Right kidney (tissue), 1 donor: ENCODE results near the gene DUSP22.

Source experiments
- DNase-seq: peaks from one replicate; pipeline ENCODE4 v3.0.0-alpha.2; 2016

DUSP22 gene

DNA sequence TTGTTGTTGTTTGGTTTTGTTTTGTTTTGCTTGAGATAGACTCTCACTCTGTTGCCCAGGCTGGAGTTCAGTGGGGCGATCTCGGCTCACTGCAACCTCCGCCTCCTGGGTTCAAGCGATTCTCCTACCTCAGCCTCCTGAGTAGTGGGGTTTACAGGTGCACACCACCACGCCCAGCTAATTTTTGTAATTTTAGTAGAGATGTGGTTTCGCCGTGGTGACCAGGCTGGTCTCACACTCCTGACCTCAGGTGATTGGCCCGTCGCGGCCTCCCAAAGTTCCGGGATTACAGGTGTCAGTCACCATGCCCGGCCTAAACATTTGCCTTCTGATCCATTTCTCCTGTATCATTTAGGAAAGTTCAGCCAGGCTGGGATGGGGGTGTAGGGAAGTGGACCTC, 17.7 kb downstream of the DUSP22 start:
- DNase-seq, result no peak

DNA sequence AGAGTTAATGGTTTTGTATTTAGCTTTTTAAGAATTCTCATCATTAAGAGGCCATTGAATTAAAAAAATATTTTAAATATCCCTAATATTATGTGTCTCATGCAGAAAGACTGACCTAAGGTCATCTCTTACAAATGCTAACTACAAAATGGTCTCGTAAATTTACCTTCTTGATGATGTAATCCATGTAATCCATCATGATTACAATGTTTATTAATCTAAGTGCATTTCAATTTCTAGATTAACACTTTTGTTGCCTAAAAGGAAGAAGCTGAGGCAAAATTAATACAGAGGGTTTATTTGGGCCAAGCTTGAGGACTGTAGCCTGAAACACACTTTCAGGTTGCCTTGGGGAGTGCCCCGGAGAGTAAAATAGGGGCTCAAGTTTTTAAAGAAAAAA, 18.4 kb downstream of the DUSP22 start:
- no peak for DNase-seq

DNA sequence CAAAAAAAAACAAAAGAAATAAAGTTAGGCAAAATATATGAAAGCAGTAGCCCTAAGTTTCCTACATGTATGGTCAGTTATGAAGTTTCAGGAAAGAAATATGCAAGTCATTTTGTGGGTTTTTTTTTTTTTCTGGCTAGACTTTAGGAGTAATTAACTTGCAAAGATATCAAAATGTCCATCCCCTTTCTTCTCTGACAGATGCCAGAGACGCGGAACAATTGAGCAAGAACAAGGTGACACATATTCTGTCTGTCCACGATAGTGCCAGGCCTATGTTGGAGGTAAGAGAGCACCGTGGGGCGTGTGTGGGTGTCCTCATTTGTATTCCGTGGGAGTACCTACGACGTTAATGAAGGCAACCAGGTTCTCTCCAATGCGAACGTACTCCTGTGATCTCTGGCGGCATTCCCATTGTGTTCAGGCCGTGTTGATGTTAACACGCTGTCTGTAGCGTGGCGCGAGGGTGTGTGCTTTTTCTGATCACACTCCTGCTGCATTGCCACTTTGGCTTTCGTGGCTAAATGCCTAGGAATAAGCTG, 19.5 kb downstream of the DUSP22 start:
- no peak for DNase-seq

DNA sequence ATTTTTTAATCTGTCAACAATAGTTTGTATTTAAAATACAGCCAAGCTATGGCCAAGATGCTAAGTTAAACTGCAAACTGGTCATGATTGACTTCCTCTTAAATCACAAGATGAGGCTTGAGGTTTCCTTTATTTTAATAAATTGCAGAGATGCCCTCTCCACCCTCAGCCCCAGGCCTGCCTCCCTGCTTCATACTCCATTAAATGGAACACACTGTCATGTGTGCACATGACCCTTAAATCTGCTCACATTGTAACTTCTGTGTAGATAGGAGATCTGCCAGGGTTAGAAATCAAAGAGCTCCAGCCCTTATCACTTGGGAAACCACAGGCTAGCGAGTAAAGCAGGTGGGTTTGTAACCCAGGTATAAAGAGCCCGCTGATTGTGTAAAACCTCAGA, 20.8 kb downstream of the DUSP22 start:
- no peak for DNase-seq

DNA sequence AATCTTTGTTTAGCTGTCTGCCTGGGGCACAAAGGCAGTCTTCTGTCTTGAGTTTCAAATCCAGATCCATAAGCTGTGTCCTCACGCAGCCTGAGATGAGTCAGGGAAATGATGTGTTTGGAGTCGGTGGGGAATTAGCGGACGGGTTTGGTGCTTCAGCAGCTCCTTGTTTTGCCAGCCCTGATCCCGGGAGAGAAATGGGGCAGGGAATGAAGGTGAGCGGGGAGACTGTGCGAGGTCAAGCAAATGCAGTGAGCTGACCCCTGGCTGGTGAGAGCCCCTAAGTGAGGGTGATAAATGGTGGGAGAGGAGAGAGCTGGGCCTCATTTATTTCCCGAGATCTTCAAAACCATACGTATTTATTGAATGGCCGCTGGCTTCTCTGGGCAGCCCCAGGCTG, 21.6 kb downstream of the DUSP22 start:
- no peak for DNase-seq

DNA sequence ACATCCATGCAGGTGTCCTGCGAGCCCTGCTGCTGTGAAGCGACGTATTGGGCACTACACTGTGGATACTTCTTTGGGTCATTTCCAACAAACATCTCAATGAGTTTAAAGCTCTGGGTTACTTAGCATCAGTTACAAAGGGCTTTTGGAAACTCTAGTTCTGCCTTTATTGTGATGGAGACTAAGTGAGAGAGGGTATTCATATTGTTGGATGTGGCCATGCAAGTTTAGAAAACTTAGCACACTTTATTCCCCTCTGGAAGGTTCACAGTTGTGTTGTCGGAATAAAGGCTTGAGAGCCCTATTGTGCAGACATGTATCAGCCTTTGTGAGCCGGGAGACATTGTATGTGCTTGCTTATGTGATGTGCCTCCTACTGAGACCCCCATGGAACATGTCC, 22.1 kb downstream of the DUSP22 start:
- DNase-seq, result no peak

DNA sequence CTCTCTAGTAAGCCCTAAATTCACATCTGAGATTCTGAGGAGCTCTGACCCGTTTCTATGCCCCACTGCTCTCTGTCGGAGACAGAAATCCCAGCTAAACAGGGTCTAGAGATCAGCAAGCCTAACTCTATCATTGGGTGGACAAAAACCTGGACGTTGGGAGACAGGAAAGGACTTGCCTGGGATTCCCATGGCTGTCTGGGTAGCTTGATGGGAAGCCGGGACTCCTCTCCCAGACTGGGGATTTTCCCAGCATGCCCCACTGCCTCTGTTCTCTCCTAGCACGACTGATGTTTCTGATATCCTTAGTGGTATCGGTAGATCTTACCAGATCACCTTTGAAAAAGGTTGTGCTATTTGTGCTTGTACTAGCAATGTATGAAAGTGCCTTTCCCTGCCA, 22.9 kb downstream of the DUSP22 start:
- no peak for DNase-seq

DNA sequence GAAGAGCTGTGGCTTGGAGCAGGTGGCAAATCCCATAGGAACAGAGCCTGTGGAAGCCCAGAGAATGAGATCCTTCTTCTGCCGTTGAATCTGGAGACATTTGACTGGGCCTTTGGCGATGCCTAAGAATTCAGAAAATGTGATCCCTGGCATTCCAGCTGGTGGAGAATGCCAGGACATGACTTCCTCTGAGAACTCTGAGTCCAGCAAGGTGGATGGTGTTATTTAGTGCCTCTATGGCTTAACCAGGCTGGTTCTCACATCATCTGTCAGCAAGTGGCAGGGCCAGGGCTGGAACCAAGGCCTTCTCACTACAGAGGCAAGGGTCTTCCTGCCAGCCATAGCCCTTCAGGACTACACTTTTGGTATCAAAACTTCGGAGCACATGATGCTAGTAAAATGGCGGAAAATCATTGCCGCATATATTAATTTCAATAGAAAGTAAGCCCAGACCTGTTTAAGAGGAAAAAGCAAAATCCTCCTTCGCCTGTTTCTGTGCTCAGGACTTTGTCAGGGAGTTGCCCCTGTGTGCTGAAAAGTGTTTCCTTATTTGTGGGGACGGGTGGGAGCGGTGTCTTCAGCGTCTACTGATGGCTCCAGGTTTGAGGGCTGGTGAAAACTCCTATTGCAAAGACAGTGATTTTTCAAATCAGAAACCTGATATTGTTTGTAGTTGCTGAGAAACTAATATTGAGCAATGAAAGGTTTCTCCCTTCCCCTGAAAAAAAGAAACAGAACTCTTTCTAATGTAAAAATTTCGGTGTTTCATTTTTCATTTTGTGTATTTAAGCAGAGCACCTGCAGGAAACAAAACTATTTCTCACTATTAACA, 23.9 kb downstream of the DUSP22 start:
- no peak for DNase-seq

DNA sequence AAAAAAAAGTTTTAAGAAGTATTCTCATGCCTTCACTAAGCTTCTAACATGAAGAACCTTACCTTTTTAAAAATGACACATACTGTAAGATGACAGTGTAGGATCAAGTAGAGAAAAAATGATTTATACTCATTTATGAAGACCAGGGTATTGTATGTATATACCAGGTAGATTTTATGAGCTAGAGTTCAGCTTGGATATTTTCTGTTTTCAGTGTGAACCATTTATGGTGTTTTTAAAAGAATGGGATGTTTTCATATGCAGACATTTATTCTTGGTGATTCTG, 24.4 kb downstream of the DUSP22 start:
- DNase-seq, result no peak

DNA sequence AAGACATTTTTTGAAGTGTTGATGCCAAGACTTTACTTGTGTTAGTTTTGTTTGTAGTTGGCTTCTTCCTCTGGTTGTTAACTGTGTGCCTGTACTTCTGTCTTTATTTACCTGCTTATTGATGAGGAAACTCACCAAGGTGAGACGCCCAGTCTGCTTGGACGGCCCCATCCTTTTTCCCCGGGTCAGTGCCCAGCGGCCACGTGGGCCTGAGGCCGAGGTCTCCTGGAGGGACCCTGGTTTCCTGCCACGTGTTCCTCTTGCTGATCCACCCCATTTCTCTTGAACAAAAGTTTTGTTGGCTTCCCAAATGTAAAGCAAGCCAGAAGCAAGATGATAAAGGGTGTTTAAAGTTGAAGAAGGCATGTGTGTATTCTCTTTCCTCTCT, 24.8 kb downstream of the DUSP22 start:
- DNase-seq, result no peak

DNA sequence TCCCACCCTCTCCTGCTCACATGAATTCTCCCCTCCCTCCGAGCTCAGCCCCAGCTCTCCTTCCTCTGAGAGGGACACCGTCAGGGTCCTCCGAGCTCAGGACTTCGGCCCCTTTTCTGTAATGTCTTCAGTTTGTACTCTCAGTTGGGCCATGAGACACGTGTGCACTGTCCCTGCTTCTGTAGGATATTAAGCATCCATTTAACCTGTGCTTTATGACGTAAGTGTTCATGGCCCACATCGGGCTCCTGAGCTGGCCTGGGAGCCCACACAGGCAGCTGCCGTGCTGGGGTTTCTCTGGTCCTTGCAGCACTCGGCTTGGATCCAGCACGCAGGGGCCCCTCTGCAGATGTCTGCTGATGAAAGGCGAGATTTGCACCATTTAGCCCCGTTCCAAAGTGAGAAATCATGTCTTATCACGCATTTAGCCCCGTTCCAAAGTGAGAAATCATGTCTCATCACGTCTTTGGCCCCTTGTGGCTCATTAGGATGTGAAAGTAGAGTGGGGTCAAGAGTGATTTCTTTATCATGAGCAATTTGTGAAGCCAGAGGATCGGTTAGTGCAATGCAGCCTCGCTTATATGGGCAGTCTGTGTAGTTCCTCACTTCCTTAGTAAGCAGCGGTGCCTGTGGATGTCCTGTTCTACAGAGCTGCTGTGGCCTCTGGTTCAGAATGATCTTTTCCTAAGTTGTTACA, 25.3 kb downstream of the DUSP22 start:
- no peak for DNase-seq

DNA sequence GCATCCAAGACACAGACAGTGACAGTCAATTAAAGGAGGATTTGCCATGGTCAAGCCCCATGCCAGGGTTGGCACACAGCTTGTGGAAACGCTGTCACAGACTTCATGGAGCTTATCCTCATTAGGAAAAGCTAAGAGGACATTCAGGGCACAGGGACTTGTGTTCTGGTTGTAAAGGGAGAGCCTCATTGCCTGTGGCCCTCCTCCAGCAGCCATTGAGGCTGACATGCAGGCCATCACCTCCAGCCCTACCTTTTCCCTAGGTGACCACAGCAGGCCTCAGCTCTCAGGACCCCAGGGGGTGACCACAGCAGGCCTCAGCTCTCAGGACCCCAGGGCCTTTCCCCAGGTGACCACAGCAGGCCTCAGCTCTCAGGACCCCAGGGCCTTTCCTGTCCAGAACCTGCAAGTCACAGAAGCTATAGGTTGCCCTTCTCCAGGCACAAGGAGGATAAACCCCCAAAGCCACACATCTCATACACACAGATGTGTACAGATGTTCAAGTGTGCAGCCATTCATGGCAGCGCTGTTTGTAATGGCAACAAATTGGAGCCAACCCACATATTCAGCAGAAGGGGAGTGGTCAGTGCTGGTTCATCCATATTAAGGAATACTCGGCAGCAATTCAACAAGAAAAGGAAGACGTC, 26.1 kb downstream of the DUSP22 start:
- no peak for DNase-seq

DNA sequence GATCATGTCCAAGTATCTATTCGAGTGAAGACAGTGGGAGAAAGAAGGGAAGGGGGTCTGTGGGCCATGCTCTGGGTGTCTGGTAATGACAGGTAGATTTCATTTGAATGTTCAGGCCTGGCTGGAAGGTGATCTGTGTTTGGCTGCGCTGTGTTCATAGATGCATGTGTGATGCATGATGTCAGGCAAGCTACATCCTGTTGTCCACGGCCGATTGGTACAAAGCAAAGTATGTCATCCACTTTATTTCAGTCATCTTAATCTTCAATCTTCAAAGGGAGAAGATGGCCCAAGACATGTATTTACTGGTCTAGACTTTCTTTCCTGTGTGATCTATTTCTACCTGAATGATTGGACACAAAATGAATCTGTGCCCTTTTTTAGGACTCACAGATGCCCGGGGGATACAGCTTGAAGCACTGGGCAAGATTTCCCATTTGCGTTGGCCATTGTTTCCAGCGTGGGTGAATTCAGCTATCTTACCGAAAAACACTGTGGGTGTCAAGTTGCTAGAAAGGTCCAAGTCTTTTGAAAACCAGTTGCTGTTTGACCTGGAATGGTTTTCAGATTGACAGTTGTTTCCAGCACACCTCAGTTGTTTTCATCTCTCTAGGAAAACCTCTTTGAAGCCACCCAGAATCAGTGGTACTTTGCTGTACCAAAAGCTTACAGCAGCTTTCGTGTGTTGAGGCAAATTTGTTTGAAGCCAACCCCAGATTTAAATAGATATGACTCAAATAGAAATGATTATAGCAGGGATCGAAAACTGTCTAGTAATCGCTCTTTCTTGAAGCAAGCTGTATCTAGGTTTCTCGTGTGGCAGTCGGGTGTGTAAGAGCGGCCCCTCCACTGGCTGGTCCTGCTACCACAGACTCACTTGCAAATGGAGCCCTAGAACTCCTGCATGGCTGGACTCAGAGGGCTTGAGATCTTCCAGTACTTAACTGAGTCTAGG, 27.2 kb downstream of the DUSP22 start:
- DNase-seq, result no peak

DNA sequence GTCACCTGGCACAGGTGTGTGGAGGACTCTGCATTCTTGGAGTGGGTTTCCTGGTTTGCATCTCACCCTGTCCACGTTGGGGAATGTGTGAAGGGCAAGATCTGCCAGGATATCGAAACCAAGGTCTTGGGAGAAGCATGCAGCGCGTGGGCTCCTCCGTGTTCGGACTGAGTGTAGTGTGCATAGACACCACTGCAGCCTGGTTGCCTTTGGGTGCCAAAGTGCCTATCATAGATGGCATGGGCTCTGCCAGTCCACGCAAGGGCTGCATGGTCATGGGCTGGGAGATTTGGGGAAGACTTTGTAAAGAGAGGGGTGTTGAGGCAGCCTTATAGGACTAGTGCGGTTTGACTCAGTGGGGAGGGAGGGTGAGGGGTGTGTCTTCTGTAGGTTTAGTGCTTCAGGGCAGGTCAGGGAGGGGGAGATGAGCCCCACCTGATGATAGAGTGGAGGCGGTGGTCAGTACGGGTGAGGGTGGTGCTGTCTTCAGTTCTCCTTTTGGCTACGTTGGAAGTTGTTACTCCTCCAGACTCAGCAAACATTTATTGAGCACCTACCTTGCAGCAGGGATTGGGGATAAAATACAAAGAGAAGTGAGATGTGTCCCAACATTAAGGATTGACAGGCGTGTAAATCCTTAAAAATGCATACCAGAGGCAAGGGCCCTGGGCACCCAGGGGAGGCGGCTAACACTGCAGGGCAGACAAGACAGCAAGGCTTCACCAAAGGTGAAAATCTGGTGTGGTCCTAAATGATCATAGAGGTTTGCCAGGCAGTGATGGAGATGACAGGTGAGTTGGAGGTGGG, 28.3 kb downstream of the DUSP22 start:
- DNase-seq, result no peak

DNA sequence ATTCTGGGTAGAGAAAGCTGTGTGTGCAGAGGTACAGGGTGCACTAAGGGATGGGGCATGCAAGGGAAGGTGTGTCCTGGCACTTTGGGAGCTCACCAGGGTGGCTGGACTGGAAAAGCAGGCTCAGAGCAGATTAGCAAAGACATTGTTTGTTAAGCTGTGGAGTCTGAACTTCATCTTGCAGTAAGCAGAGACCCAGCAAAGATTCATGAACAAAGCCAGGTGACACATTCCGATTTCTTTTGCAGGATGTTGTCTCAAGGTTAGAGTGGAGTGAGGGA, 28.8 kb downstream of the DUSP22 start:
- DNase-seq, result no peak

DNA sequence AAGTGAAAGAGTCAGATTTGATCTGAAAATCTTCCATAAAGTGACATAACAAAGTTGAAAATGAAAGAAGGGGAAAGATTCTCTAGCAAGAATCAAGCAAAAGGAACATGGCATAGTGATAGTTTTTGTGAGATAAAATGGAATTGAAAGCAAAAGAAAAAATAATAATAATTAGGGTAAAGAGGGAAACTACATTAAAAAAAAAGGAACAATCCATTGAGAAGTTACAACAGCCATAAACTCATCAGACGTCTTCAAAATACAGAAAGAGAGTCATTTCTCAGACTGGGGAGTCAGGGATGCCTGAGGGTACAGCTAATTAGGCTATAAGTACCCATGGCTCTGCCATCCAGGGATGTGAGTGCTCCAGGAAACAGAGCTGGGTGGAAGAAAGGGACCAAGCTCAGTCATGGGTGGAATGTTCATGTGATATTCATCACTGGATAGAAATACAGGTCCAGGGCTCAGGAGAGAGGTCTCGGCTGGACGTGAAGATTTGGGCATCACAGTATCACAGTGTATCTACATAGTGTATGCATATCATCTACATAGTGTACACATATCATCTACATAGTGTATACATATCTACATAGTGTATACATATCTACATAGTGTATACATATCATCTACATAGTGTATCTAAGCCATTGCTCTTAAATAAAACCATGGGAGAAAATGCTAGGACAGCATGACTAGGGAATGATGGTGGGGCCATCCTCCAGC, 29.4 kb downstream of the DUSP22 start:
- no peak for DNase-seq

DNA sequence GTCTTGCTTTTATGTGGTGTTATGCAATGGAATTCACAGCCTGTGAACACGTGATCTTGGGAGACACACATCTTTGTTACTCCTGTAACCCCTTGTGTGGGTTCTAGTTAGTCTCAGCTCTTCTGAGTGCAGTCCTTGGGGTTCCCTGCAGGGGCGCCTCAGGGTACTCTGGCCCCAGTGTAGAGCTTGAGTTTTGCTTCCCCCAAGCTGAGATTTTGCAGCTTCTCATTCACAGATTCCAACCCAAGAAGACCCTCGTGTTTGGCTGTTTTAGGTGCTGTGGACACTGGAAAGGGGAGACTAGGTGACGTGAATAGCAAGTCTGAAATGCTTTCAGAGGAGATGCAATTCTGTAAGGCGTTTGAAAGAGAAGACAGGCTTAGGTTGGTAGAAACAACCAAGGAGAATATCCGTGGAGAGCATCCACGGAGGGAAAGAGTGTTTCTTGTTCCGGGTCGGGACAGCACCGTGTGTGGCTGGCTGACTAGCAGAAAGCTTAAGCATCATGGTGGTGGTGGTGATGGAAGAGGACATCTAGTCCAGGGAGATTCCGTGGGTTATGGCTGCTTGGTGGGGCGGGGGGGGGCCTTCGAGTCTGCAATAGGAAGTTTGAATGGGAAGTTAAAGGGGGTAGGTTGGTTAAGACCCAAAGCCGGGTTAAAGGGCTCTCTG, 30.1 kb downstream of the DUSP22 start:
- DNase-seq, result no peak

DNA sequence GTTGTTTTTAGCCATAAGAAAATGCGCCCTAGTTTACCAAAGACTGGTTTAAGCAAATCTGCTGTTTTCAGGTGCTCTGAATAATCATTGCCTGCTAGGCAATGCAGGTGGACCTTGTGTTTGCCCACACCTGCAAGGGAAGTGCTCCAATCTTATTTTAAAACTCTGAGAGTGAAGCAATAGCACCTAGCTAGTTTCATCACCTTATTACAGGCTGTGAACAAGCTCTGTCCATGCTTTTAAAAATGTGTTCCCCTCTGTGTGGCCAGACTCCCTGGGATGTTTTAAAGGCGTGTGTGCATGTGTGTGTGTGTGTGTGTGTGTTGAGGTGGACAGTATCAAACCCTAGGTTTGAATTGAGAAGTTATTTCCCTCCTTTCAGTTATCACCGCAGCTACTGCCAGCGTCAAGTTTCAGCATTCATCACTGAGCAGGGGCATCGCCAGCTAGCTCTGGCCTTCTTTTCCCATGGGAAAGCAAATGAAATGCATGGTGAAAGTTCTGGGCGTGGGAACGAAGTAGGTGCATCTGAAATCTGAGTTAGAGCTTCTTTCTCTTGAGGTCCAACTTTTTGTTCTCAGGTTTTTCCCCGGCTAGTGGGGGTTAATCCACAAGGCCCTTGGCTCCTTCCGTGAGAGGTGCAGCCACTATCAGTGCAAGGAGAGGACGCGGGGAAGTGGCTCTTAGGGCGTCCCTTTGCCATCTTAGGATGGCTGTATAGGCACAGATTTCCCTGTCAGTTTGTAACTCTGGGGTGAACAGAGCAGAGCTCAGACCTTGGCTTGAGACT, 30.8 kb downstream of the DUSP22 start:
- DNase-seq, result no peak

DNA sequence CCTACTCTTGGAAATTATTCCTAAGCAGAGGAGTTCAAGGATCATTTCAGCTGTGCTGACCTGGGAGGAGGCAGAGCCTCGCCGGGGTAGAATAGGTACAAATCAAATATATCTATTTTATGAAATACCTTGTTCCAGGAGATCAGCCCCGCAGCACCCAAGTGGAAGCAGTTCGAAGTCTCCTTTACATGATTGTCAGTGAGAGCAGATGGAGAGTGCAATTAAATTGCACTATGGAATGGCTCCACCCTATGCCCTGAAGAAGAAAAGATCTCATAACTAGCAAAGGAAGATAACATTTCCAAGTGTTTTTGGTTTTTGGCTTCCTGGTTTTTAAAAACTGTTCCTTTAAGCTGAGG, 31.4 kb downstream of the DUSP22 start:
- no peak for DNase-seq
